Measurements from ENCODE around the gene STEAP1B. TPM values are rescaled to one million over a fixed set of nuclear protein-coding genes. Genes with fewer than 3 reads are reported as not detected.

The STEAP1B gene
- total RNA-seq, 1 donor from 2014 or later: 1.4 TPM

DNA sequence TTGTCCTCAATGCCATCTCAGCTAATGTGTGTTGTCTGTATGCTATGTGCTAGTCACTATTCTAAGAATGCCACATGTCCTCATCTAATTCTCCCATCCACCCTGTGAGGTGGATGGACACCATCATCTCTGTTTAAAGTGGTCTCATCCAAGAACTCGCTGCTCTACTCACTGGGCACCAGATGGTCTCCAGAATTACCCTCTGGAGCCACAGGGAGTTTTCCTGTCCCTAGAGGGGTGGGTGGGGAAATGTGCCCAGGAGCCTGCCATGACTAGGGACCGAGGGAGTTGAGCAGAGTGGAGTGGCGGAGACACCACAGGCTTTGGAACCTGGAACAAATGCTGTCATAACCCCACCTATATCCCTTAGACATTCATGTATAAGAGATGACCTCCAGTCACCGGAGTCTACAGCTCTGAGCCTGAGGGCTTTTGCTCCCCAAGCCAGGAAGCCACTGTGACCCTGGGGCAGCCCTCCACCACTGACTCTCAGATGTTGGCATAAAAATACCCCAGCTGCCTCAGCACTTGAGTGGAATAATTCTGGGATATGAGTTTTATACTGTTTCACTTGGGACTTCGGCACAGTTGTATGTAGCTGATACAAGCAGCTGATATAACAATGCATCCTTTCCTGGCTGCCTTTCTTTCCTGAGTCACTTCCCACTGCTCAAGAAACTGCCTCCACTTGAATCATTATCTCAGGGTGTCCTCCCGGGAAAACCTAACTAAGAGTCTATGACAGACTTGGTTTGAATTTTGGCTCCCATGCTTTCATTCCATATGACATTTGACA, 81.5 kb downstream of the STEAP1B start:
- Mint-ChIP-seq H3K27ac (ENCODE audit: unreplicated experiment) (no peak overlapping the region), H3K9me3 (ENCODE audit: unreplicated experiment) (no peaks in the 10 kb centered on the region), H3K4me1 (ENCODE audit: unreplicated experiment) (peaks cover 5% of the 10 kb centered on the region), H3K27me3 (ENCODE audit: unreplicated experiment) (no peaks in the 10 kb centered on the region), H3K36me3 (ENCODE audit: unreplicated experiment) (no peaks in the 10 kb centered on the region), H3K4me3 (ENCODE audit: unreplicated experiment) (no peak overlapping the region)
- no peak for TF ChIP-seq CTCF (IDR thresholded peaks at IDR 0.05)
- DNase-seq (ENCODE audit: extremely low spot score, unreplicated experiment): no peak

DNA sequence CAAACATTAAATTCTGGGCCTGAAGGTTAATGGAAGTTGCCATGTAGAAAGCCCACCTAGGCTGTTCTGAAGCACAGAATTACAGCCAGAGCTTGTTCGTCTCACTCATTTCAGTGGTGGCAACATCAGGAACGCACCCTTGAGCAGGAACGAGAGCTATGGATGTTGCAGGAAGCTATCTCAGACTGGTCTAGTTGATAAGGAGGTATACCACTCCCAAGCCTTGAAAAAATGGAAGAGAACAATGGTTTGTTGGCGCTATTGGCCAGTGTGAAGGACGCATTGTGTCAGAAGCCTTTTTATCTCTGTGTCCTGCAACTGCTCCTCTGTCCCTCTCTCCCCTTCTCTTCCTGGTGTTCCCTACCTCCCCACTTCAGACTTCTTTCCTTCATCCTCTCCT, 82.1 kb downstream of the STEAP1B start:
- H3K4me3 Mint-ChIP-seq (ENCODE audit: unreplicated experiment): no peak overlapping the region
- DNase-seq (ENCODE audit: extremely low spot score, unreplicated experiment): no peak
- no peak for TF ChIP-seq CTCF (IDR thresholded peaks at IDR 0.05)
- peaks cover 5% of the 10 kb centered on the region for H3K4me1 Mint-ChIP-seq (ENCODE audit: unreplicated experiment)
- no peaks in the 10 kb centered on the region for H3K36me3 Mint-ChIP-seq (ENCODE audit: unreplicated experiment)
- no peak overlapping the region for H3K27ac Mint-ChIP-seq (ENCODE audit: unreplicated experiment)
- no peaks in the 10 kb centered on the region for H3K27me3 Mint-ChIP-seq (ENCODE audit: unreplicated experiment)
- no peaks in the 10 kb centered on the region for H3K9me3 Mint-ChIP-seq (ENCODE audit: unreplicated experiment)

GRCh38 chr7:22417349-22417748, 82.6 kb downstream of the STEAP1B start:
- Mint-ChIP-seq H3K27me3 (ENCODE audit: unreplicated experiment) (no peaks in the 10 kb centered on the region), H3K9me3 (ENCODE audit: unreplicated experiment) (no peaks in the 10 kb centered on the region), H3K4me1 (ENCODE audit: unreplicated experiment) (peaks cover 5% of the 10 kb centered on the region), H3K36me3 (ENCODE audit: unreplicated experiment) (no peaks in the 10 kb centered on the region), H3K4me3 (ENCODE audit: unreplicated experiment) (no peak overlapping the region), H3K27ac (ENCODE audit: unreplicated experiment) (no peak overlapping the region)
- no peak for TF ChIP-seq CTCF (IDR thresholded peaks at IDR 0.05)
- no peak for DNase-seq (ENCODE audit: extremely low spot score, unreplicated experiment)

GRCh38 chr7:22414424-22414823, 85.6 kb downstream of the STEAP1B start:
- Mint-ChIP-seq H3K36me3 (ENCODE audit: unreplicated experiment) (no peaks in the 10 kb centered on the region), H3K4me1 (ENCODE audit: unreplicated experiment) (peaks cover 5% of the 10 kb centered on the region), H3K27me3 (ENCODE audit: unreplicated experiment) (no peaks in the 10 kb centered on the region), H3K4me3 (ENCODE audit: unreplicated experiment) (no peak overlapping the region), H3K9me3 (ENCODE audit: unreplicated experiment) (no peaks in the 10 kb centered on the region), H3K27ac (ENCODE audit: unreplicated experiment) (no peak overlapping the region)
- no peak for TF ChIP-seq CTCF (IDR thresholded peaks at IDR 0.05)
- DNase-seq (ENCODE audit: extremely low spot score, unreplicated experiment): no peak

DNA sequence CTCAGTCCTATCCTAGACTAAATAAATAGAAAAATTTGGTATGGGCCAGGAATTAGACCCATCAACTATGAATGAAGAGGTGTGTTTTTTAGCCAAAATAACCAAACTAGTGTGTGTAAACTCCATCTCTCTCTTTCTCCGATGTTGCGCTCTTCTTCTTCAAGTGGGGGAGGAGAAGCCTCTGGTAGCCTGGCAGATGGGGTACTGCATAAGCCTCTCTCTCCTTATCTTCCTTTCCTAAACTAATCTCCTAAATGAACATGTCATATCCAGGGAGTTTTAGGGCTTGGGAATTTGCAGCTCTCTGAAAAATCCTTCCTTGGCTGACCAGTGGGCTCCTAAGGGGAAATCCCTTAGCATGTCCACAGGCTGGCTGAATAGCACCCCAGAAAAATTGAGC, 86.8 kb downstream of the STEAP1B start:
- TF ChIP-seq CTCF (IDR thresholded peaks at IDR 0.05): no peak
- Mint-ChIP-seq H3K36me3 (ENCODE audit: unreplicated experiment) (no peaks in the 10 kb centered on the region), H3K27me3 (ENCODE audit: unreplicated experiment) (no peaks in the 10 kb centered on the region), H3K4me1 (ENCODE audit: unreplicated experiment) (no peaks in the 10 kb centered on the region), H3K9me3 (ENCODE audit: unreplicated experiment) (no peaks in the 10 kb centered on the region), H3K27ac (ENCODE audit: unreplicated experiment) (no peak overlapping the region), H3K4me3 (ENCODE audit: unreplicated experiment) (no peak overlapping the region)
- no peak for DNase-seq (ENCODE audit: extremely low spot score, unreplicated experiment)

Data from osteocyte (in vitro differentiated cells).